HEK293 (cell line): Measurements from ENCODE around the gene ZBTB20.

Experiments used
- CTCF ChIP-seq: fragments of 450-650 bp; formaldehyde crosslinking; IDR thresholded peaks from 2 replicates; pipeline ENCODE4 v1.5.1; 2016; ENCODE audit warnings: missing biosample characterization, missing genetic modification characterization
- HOXC10 ChIP-seq: sonication (generic); formaldehyde crosslinking; IDR thresholded peaks from 2 replicates; pipeline ENCODE4 v1.8.1; 2023; ENCODE audit warnings: mild to moderate bottlenecking, missing genetic modification reagents
- REPIN1 ChIP-seq: fragments of 450-650 bp; formaldehyde crosslinking; IDR thresholded peaks from 2 replicates; pipeline ENCODE4 v1.5.1; 2017; ENCODE audit warnings: missing biosample characterization, missing genetic modification characterization, low read depth
- REST ChIP-seq: fragments of 450-650 bp; formaldehyde crosslinking; IDR thresholded peaks from 2 replicates; pipeline ENCODE4 v1.5.1; 2016; ENCODE audit warnings: missing biosample characterization, missing genetic modification characterization
- TCF7L2 ChIP-seq: IDR thresholded peaks from 2 replicates; pipeline ENCODE4 v1.6.1; 2011; ENCODE audit warnings: low read depth, mild to moderate bottlenecking, inconsistent platforms, low read length, moderate library complexity, borderline replicate concordance
- YY1 ChIP-seq: fragments of 450-650 bp; formaldehyde crosslinking; IDR thresholded peaks from 2 replicates; pipeline ENCODE4 v1.5.1; 2018; ENCODE audit warnings: missing biosample characterization, missing genetic modification characterization
- ZBTB1 ChIP-seq: fragments of 450-650 bp; formaldehyde crosslinking; IDR thresholded peaks from 2 replicates; pipeline ENCODE4 v1.5.1; 2016; ENCODE audit warnings: missing biosample characterization, missing genetic modification characterization
- ZNF26 ChIP-seq: fragments of 450-650 bp; formaldehyde crosslinking; IDR thresholded peaks from 2 replicates; pipeline ENCODE4 v1.5.1; 2016; ENCODE audit warnings: missing biosample characterization, missing genetic modification characterization

GRCh38 chr3:114314282-114314681 is 832.8 kb downstream of the ZBTB20 start:
- TF ChIP-seq REST (tag by site-specific recombination) (no peak), ZNF26 (no peak), REPIN1 (tag by site-specific recombination) (no peak), ZBTB1 (no peak), TCF7L2 (no peak), HOXC10 (CRISPR knock-in tag) (no peak), CTCF (tag by site-specific recombination) (no peak), YY1 (no peak)
